Type B pancreatic cell (in vitro differentiated cells): ENCODE measurements around the gene NPIPB2. TPM values are rescaled to one million over a fixed set of nuclear protein-coding genes. Genes with fewer than 3 reads are reported as not detected.

ENCODE experiments used
- DNase-seq: peaks from one replicate; pipeline ENCODE4 v3.0.0; 2021; ENCODE audit warnings: mixed read lengths; ENCODE audit not compliant: unreplicated experiment; ENCODE audit errors: extremely low spot score
- H3K27ac Mint-ChIP-seq: 2 replicates; pipeline ENCODE4 v1.8.0; 2021; ENCODE audit warnings: mild to moderate bottlenecking, mixed read lengths
- H3K27me3 Mint-ChIP-seq: 2 replicates; pipeline ENCODE4 v1.8.0; 2021; ENCODE audit warnings: mixed read lengths
- H3K36me3 Mint-ChIP-seq: 2 replicates; pipeline ENCODE4 v1.8.0; 2021; ENCODE audit warnings: mixed read lengths
- H3K4me1 Mint-ChIP-seq: one replicate; pipeline ENCODE4 v1.8.0; 2021; ENCODE audit warnings: mixed read lengths; ENCODE audit not compliant: unreplicated experiment
- H3K4me3 Mint-ChIP-seq: 2 replicates; pipeline ENCODE4 v1.8.0; 2021; ENCODE audit warnings: mild to moderate bottlenecking, mixed read lengths
- H3K9me3 Mint-ChIP-seq: 2 replicates; pipeline ENCODE4 v1.8.0; 2021; ENCODE audit warnings: mixed read lengths
- CTCF ChIP-seq: fragments of 200-600 bp; sonication (generic); conservative IDR thresholded peaks from 2 replicates; pipeline ENCODE4 v1.5.0; 2021; ENCODE audit warnings: antibody characterized with exemption, mild to moderate bottlenecking
- total RNA-seq: library from RNA; stranded (reverse); gene quantifications from 2 replicates; pipeline ENCODE4 v1.2.1, GENCODE V29; 2021; ENCODE audit warnings: low replicate concordance

Gene NPIPB2
- total RNA-seq, 1 donor from 2014 or later, result 13.4 TPM

GRCh38 chr16:11896486-11897176, 45.2 kb downstream of the NPIPB2 start:
- TF ChIP-seq CTCF, result no peak
- Mint-ChIP-seq H3K4me3 (no peak overlapping the region), H3K27me3 (no peaks in the 10 kb centered on the region), H3K9me3 (no peaks in the 10 kb centered on the region), H3K27ac (no peak overlapping the region), H3K36me3 (peaks cover 4% of the 10 kb centered on the region), H3K4me1 (no peaks in the 10 kb centered on the region)
- no peak for DNase-seq

- Mint-ChIP-seq H3K4me3 (no peak overlapping the region), H3K4me1 (no peaks in the 10 kb centered on the region), H3K36me3 (peaks cover 7% of the 10 kb centered on the region), H3K27ac (no peak overlapping the region), H3K9me3 (no peaks in the 10 kb centered on the region), H3K27me3 (no peaks in the 10 kb centered on the region)
- TF ChIP-seq CTCF, result no peak
- no peak for DNase-seq
Observed at GRCh38 chr16:11893571-11893970, 48.3 kb downstream of the NPIPB2 start.

GRCh38 chr16:11892761-11893160, 49.1 kb downstream of the NPIPB2 start:
- Mint-ChIP-seq H3K9me3 (no peaks in the 10 kb centered on the region), H3K27ac (no peak overlapping the region), H3K4me3 (no peak overlapping the region), H3K36me3 (peaks cover 7% of the 10 kb centered on the region), H3K4me1 (no peaks in the 10 kb centered on the region), H3K27me3 (no peaks in the 10 kb centered on the region)
- TF ChIP-seq CTCF, result no peak
- DNase-seq, result no peak

- H3K4me3 Mint-ChIP-seq, result no peak overlapping the region
Observed at GRCh38 chr16:11890231-11890965, 51.4 kb downstream of the NPIPB2 start.

GRCh38 chr16:11886881-11887280, 55.0 kb downstream of the NPIPB2 start:
- no peak for DNase-seq
- peaks cover 18% of the 10 kb centered on the region for H3K36me3 Mint-ChIP-seq

More at GRCh38 chr16:11890231-11890965, 51.4 kb downstream of the NPIPB2 start:
- Mint-ChIP-seq H3K27ac (no peak overlapping the region), H3K4me1 (no peaks in the 10 kb centered on the region), H3K36me3 (peaks cover 16% of the 10 kb centered on the region), H3K9me3 (no peaks in the 10 kb centered on the region), H3K27me3 (no peaks in the 10 kb centered on the region)
- TF ChIP-seq CTCF, result no peak
- no peak for DNase-seq

More at GRCh38 chr16:11886881-11887280, 55.0 kb downstream of the NPIPB2 start:
- H3K9me3 Mint-ChIP-seq, result no peaks in the 10 kb centered on the region
- no peaks in the 10 kb centered on the region for H3K27me3 Mint-ChIP-seq
- H3K4me3 Mint-ChIP-seq, result no peak overlapping the region
- no peak overlapping the region for H3K27ac Mint-ChIP-seq
- TF ChIP-seq CTCF, result no peak
- no peaks in the 10 kb centered on the region for H3K4me1 Mint-ChIP-seq
